ENCODE measurements around the gene KCNMA1. TPM values are rescaled to one million over a fixed set of nuclear protein-coding genes. Genes with fewer than 3 reads are reported as not detected.

Gene KCNMA1
- total RNA-seq, 3 donors from 2014 or later: 0.10 to 0.60 (median 0.18) TPM

DNA sequence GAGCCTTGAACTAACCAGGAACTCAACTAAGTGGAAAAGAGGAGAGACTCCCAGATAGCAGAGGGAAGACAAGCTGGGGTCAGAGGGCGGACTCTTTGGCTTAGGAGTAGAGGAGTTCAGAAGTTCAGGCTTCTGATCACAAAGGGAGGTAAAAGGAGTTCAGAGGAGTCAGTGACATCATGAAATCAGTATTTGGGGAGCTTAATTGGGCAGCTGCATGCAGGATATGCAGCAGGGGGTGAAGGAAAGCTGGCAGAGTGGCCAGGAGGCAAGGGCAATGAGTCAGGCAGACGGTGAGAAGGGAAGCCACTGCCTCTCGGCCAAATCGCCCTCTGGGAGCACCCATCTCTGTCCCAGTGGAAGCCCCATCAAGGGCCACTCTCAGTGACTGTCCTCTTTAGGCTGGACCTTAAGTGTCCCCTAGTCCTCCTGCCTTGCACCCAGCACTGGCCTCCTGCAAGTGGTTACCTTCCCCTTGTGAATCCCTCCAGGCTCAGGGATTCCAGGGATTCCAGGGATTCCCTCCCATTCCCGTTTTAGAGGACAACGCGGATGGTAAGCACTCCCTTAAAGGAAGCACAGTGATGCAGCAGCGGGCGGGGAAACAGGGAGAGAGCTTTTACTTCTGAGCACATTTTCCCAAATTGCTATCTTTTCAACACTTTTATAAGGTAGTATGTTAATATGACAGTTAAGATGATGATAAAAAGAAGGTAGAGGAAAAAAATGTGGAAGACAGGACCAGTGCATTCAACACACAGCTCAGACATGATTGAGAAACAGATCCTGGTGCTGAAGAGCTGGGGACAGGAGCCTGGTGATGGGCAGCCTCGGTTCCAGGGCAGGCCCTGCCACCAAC lies 72.6 kb downstream of the KCNMA1 start:
- H3K36me3 Mint-ChIP-seq (ENCODE audit: insufficient read depth): no peaks in the 10 kb centered on the region
- ATAC-seq (no peak), DNase-seq (no peak)
- H3K4me3 Mint-ChIP-seq: no peak overlapping the region
- no peaks in the 10 kb centered on the region for H3K4me1 Mint-ChIP-seq (ENCODE audit: low read depth)
- H3K9me3 Mint-ChIP-seq: no peaks in the 10 kb centered on the region
- peaks cover 26% of the 10 kb centered on the region for H3K27me3 Mint-ChIP-seq (ENCODE audit: low read depth)

DNA sequence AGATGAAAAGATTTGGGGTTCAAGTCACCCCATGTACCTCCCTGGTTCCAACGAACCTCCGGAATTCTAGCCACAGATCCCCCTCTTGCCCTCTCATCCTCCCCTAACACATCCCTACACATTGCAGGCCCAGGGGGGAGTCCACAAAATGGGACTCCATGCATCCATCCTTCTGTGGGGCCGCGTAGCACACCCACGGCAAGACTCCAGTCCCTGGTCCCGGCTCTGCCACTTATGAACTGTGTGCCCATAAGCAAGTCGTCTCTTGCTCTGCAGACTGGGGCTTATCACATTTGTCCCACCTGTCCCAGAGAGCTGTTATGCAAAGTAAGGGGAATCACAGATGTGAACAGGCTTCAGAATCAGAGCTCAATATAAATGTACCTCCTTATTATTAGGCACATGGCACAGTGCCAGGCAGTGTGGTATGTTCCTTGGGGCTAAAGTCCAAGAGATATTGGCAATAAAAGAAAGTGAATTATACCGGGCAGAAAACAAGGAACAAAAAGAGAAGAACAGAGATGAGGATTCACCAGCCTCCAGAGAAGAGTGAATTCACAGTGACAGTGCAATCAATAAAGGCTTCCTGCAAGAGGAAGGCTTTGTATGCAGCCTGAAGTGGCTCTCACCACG lies 73.9 kb downstream of the KCNMA1 start:
- Mint-ChIP-seq H3K4me3 (no peak overlapping the region), H3K9me3 (no peaks in the 10 kb centered on the region), H3K4me1 (ENCODE audit: low read depth) (no peaks in the 10 kb centered on the region), H3K36me3 (ENCODE audit: insufficient read depth) (no peaks in the 10 kb centered on the region), H3K27me3 (ENCODE audit: low read depth) (peaks cover 26% of the 10 kb centered on the region)
- ATAC-seq: no peak
- no peak for DNase-seq

DNA sequence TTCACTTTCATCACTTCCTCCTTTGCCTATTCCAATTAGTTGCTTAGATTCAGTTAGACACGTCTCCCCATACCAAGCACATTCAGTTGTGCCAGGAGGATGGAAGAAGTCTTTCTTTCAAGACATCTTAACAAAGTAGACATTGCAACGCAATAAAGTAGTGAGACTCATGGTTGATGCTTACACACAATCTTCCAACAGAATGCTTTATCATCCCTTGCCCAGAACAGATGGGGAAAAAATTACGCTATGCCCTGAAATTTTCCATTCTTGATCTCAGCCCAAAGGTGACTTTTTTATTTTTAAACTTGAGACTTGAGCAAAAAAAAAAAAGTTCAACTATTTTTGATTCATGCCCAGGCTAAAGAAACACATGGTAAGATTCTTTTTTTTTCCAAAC lies 74.9 kb downstream of the KCNMA1 start:
- H3K27me3 Mint-ChIP-seq (ENCODE audit: low read depth): peaks cover 26% of the 10 kb centered on the region
- no peaks in the 10 kb centered on the region for H3K36me3 Mint-ChIP-seq (ENCODE audit: insufficient read depth)
- no peaks in the 10 kb centered on the region for H3K9me3 Mint-ChIP-seq
- H3K4me3 Mint-ChIP-seq: no peak overlapping the region
- DNase-seq (no peak), ATAC-seq (no peak)
- no peaks in the 10 kb centered on the region for H3K4me1 Mint-ChIP-seq (ENCODE audit: low read depth)

DNA sequence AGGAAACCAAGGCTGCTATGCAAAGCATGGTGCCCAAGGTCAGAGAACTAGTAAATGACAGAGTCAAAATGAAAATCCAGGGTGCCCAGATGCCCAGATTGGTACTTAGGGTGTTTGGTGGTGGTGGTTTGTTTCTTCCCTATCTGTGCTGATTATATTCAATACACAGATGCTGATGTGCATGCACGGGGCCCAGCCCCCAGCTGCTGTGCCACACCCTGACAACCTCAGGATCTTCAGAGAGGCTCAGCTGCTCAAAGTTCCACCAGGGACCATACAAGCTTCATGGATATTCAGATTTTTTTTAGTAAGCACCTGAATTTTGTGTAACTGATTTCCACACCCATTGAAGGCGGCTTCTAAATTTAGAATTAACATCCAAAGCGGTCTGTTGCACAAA lies 75.6 kb downstream of the KCNMA1 start:
- DNase-seq: no peak
- H3K4me1 Mint-ChIP-seq (ENCODE audit: low read depth): no peaks in the 10 kb centered on the region
- no peaks in the 10 kb centered on the region for H3K9me3 Mint-ChIP-seq
- no peak overlapping the region for H3K4me3 Mint-ChIP-seq
- peaks cover 26% of the 10 kb centered on the region for H3K27me3 Mint-ChIP-seq (ENCODE audit: low read depth)
- no peak for ATAC-seq
- no peaks in the 10 kb centered on the region for H3K36me3 Mint-ChIP-seq (ENCODE audit: insufficient read depth)

DNA sequence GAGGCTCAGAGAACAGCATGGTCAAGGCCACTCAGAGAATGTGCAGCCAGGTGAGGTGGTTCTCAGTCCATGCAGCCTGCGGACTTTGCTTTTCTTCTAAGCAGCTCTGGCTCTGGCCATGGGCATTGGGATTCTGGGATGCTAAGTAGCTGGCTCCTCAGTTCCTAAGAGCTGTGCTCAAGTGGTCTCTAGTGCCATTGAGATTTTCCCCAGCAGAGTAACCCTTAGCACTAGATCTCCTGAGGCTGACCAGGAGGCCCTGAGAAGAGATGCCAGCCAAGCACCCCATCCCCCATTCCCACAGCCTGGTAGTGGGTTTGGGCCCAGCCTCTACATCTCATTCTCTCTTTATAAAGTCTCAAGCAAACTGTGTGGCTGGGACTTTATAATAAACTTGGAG lies 77.1 kb downstream of the KCNMA1 start:
- H3K36me3 Mint-ChIP-seq (ENCODE audit: insufficient read depth): no peaks in the 10 kb centered on the region
- H3K9me3 Mint-ChIP-seq: no peaks in the 10 kb centered on the region
- ATAC-seq (no peak), DNase-seq (no peak)
- H3K4me1 Mint-ChIP-seq (ENCODE audit: low read depth): no peaks in the 10 kb centered on the region
- no peak overlapping the region for H3K4me3 Mint-ChIP-seq
- H3K27me3 Mint-ChIP-seq (ENCODE audit: low read depth): peaks cover 19% of the 10 kb centered on the region

DNA sequence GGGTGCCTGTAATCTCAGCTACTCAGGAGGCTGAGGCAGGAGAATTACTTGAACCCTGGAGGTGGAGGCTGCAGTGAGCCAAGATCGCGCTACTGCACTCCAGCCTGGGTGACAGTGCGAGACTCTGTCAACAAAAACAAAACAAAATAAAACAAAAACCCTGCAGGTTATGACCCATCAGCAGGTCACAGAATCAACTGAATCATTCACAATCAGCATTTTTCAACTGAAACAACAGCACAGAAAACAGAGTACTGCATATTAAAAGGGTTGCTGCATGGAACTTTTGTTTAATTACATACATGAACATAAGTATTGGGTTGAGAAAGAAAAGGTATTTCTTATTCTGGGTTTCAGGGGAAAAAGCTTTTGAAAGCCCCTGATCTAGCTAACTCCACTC lies 77.6 kb downstream of the KCNMA1 start:
- no peaks in the 10 kb centered on the region for H3K9me3 Mint-ChIP-seq
- H3K36me3 Mint-ChIP-seq (ENCODE audit: insufficient read depth): no peaks in the 10 kb centered on the region
- H3K27me3 Mint-ChIP-seq (ENCODE audit: low read depth): peaks cover 19% of the 10 kb centered on the region
- ATAC-seq (no peak), DNase-seq (no peak)
- no peak overlapping the region for H3K4me3 Mint-ChIP-seq
- no peaks in the 10 kb centered on the region for H3K4me1 Mint-ChIP-seq (ENCODE audit: low read depth)

DNA sequence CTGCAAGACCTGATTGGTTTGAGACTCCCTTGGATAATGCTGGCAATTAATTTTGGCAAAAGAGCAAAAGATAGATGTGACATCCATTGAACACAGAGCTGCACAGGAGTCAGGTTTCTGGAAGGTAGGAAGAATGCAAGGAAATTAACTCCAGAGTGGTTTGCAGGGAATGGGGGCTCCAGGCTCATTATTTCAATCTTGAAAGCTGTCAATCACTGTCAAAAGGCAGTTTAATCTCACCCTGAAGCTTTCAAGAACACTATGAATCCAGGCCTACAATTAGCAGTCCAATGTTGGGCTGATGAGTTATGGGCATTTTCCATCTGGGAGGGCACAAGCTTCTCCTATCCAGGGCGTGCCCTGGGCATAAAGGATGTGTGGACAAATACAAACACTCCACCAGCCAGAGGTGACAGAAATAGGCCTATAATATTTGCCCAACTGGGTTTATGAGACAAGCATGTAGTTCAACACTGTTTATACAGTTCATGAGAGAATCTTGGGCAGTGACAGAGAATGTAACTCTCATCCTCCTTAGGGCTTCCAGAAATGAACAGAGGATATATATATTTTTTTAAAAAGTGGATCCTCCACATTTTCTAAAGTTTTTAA lies 80.5 kb downstream of the KCNMA1 start:
- no peaks in the 10 kb centered on the region for H3K36me3 Mint-ChIP-seq (ENCODE audit: insufficient read depth)
- no peak overlapping the region for H3K4me3 Mint-ChIP-seq
- peaks cover 2% of the 10 kb centered on the region for H3K27me3 Mint-ChIP-seq (ENCODE audit: low read depth)
- DNase-seq: no peak
- no peaks in the 10 kb centered on the region for H3K9me3 Mint-ChIP-seq
- no peak for ATAC-seq
- no peaks in the 10 kb centered on the region for H3K4me1 Mint-ChIP-seq (ENCODE audit: low read depth)

DNA sequence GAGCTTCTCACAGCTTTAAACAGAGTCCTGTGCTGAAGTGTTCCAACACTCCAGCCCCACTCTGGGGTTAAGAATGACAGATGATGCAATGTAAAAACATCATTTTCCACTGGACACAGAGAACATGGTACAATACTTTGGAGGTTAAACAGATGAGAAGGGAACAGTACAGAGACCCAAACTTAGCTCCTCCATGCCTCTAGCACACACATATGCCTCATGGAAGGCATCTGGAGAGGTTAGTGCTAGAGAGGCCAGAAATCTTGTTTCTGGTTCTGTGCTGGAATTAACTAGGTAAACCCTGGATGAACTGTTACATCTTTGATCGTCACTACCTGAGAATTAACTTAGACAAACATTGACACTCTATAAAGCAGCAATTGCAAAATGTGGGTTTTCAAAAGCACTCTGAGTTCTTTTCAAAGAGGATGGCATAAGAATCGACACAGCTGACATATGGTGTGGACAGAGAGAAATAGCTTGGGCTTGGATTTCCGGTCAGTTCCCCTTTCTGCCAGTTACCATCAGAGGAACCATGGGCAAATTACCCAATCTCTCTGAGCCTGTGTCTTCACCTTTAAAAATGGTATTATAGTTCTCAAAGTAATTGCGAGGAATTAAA lies 81.9 kb downstream of the KCNMA1 start:
- no peak for DNase-seq
- ATAC-seq: no peak
- Mint-ChIP-seq H3K27me3 (ENCODE audit: low read depth) (no peaks in the 10 kb centered on the region), H3K4me1 (ENCODE audit: low read depth) (no peaks in the 10 kb centered on the region), H3K9me3 (no peaks in the 10 kb centered on the region), H3K36me3 (ENCODE audit: insufficient read depth) (no peaks in the 10 kb centered on the region), H3K4me3 (no peak overlapping the region)

DNA sequence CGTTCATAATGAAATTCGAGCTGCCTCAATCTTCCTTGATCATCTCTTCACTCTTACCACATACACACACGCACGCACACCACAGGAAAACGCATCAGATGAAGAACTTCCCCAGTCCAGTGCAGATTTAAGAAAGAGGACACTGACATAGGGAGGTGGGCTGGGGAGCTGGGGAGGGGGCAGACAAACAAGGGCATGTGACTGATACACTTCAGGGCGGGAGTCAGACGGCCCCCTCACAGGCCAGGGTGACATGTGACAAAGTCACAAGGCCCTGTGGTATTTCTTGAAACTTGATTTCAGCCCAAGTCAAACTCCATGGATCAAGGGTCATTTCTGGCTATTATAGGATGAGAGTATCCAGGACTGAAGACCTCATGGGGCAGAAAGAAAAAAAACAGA lies 82.6 kb downstream of the KCNMA1 start:
- H3K36me3 Mint-ChIP-seq (ENCODE audit: insufficient read depth): no peaks in the 10 kb centered on the region
- DNase-seq: no peak
- H3K27me3 Mint-ChIP-seq (ENCODE audit: low read depth): no peaks in the 10 kb centered on the region
- H3K4me3 Mint-ChIP-seq: no peak overlapping the region
- no peaks in the 10 kb centered on the region for H3K9me3 Mint-ChIP-seq
- no peak for ATAC-seq
- no peaks in the 10 kb centered on the region for H3K4me1 Mint-ChIP-seq (ENCODE audit: low read depth)

DNA sequence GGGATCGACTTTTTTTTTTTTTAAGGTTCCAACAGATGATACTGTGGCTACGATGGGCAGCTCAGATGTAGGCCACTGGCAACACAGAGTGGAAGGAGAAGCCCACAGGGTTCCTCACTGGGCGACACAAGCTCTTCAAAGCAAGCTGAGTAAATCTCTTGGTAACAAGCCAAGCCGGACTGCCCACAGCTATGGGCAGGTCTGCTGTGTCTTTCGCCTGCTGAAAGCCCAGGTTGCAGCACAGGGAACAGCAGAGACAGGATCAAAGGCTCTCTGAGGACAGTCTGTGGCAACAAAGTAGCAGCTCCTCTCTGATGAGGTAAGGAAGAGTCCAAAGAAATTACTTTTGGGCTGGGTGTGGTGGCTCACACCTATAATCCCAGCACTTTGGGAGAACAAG lies 83.6 kb downstream of the KCNMA1 start:
- H3K9me3 Mint-ChIP-seq: no peaks in the 10 kb centered on the region
- no peak for ATAC-seq
- no peaks in the 10 kb centered on the region for H3K36me3 Mint-ChIP-seq (ENCODE audit: insufficient read depth)
- H3K4me3 Mint-ChIP-seq: no peak overlapping the region
- DNase-seq: no peak
- H3K4me1 Mint-ChIP-seq (ENCODE audit: low read depth): no peaks in the 10 kb centered on the region
- H3K27me3 Mint-ChIP-seq (ENCODE audit: low read depth): no peaks in the 10 kb centered on the region

DNA sequence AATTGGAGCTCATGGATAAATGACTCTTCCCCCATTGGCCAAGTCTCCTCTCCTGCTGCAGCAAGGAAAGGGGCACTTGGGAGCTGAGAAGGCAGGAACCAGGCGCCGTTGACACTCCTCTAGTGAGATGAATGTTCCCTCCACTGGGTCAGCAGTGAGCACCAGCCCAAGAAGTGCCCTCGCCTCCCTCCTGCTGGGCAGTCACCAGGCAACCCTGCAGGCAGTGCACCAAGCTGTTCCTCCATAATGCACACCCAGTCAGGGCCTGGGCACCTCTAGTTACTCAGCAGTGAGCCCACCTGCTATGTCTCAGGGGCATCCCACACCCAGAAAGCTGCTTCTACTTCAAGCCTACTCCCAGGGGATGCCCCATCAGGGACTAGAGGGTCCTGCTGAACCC lies 84.3 kb downstream of the KCNMA1 start:
- no peaks in the 10 kb centered on the region for H3K27me3 Mint-ChIP-seq (ENCODE audit: low read depth)
- no peak for ATAC-seq
- no peak for DNase-seq
- H3K4me1 Mint-ChIP-seq (ENCODE audit: low read depth): no peaks in the 10 kb centered on the region
- H3K4me3 Mint-ChIP-seq: no peak overlapping the region
- no peaks in the 10 kb centered on the region for H3K9me3 Mint-ChIP-seq
- H3K36me3 Mint-ChIP-seq (ENCODE audit: insufficient read depth): no peaks in the 10 kb centered on the region

DNA sequence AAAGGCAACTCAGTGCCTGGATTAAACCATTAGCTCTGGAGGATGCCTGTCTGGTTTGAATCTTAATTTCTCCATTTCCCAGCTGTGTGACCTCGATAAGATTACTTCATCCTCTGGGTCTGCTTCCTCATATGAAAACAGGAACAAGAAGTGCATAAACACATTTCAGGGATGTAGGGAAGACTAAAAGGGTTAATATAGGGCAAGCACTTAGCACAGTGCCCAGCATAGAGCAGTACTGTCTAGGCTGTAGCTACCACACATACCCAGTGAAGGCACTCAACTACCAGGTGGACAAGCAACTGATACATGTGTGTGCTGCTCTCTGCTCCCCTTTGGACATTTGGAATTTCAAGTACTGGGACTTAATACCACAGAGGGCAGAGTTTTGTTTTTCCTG lies 85.4 kb downstream of the KCNMA1 start:
- no peaks in the 10 kb centered on the region for H3K27me3 Mint-ChIP-seq (ENCODE audit: low read depth)
- DNase-seq (no peak), ATAC-seq (no peak)
- no peaks in the 10 kb centered on the region for H3K4me1 Mint-ChIP-seq (ENCODE audit: low read depth)
- no peaks in the 10 kb centered on the region for H3K9me3 Mint-ChIP-seq
- H3K4me3 Mint-ChIP-seq: no peak overlapping the region
- H3K36me3 Mint-ChIP-seq (ENCODE audit: insufficient read depth): no peaks in the 10 kb centered on the region

DNA sequence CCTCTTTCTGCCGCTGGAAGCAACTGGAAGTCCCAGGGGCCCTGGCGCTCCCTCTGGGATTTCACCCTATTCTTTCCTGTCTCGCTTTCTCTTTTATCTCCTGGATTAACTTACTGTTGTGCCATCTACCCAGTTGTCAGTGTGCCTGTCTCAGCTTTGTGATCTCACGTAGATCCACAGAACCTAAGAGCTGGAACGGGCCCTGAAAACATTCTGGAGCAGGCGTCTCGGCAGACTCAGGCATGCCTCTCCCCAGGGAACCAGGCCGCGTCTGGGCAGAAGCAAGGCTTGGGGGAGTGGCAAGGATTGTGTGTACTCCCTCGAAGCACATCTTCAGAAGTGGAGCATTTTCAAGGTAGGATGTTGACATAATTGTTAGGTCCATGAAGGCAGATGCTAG lies 87.2 kb downstream of the KCNMA1 start:
- no peak for DNase-seq
- no peaks in the 10 kb centered on the region for H3K36me3 Mint-ChIP-seq (ENCODE audit: insufficient read depth)
- no peaks in the 10 kb centered on the region for H3K4me1 Mint-ChIP-seq (ENCODE audit: low read depth)
- H3K27me3 Mint-ChIP-seq (ENCODE audit: low read depth): peaks cover 6% of the 10 kb centered on the region
- H3K9me3 Mint-ChIP-seq: no peaks in the 10 kb centered on the region
- H3K4me3 Mint-ChIP-seq: no peak overlapping the region
- no peak for ATAC-seq

DNA sequence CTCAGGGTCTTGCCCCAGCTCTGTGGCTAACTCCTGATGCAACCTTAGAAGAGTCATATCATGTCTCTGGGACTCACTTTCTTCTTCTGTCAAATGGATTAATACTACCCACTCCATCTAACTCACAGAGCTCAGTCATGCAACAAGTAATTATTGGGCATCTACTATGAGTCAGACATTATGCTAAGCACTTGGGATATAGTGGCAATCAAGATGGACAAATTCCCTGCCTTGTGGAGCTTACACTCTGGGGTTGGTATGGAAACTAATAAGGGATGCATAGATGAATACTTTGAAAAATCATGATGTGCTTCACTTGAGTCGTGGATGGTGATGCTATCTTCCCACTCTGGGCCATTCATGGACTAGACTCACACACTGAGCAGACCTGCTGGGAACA lies 88.9 kb downstream of the KCNMA1 start:
- Mint-ChIP-seq H3K4me1 (ENCODE audit: low read depth) (no peaks in the 10 kb centered on the region), H3K9me3 (no peaks in the 10 kb centered on the region), H3K36me3 (ENCODE audit: insufficient read depth) (no peaks in the 10 kb centered on the region), H3K4me3 (no peak overlapping the region), H3K27me3 (ENCODE audit: low read depth) (peaks cover 6% of the 10 kb centered on the region)
- DNase-seq (no peak), ATAC-seq (no peak)
